IMR-90 (cell line): Measurements from ENCODE around the gene HSF2BP. TPM values are rescaled to one million over a fixed set of nuclear protein-coding genes. Genes with fewer than 3 reads are reported as not detected.

Experiments used
- ATAC-seq: fragments of 200-7000 bp; cut with Tn5 transposase; 2 replicates; pipeline ENCODE4 v1.9.1; 2020; ENCODE audit warnings: low read depth, mild to moderate bottlenecking, moderate library complexity
- BruUV-seq: library from RNA; stranded (reverse); fragments of 400-500 nt; replicated peaks from 2 replicates; lab custom pipeline; 2021; lab: Mats Ljungman, UMichigan
- CTCF ChIA-PET: fragments of 300-600 bp; formaldehyde crosslinking; extraction: SDS; loops from one replicate; lab custom pipeline; 2021; ENCODE audit warnings: antibody characterized with exemption; lab: Yijun Ruan, JAX
- POLR2A ChIA-PET: fragments of 300-600 bp; sonication (Branson Sonifier 250); formaldehyde crosslinking; loops from one replicate; lab custom pipeline; 2022; ENCODE audit warnings: antibody characterized with exemption; ENCODE audit not compliant: unreplicated experiment; lab: Charles Lee
- DNase-seq: peaks from one replicate; pipeline ENCODE4 v3.0.0; 2013
- H2AFZ ChIP-seq: replicated peaks from 2 replicates; pipeline ENCODE3; 2013; ENCODE audit warnings: low read length, mild to moderate bottlenecking; ENCODE audit not compliant: poor library complexity
- H2AK5ac ChIP-seq: 2 replicates; pipeline ENCODE4 v1.6.1; 2013; ENCODE audit warnings: low read depth, low read length, inconsistent platforms
- H2AK9ac ChIP-seq: replicated peaks from 2 replicates; pipeline ENCODE3; 2013; ENCODE audit warnings: mild to moderate bottlenecking, low read depth, low read length, moderate library complexity; ENCODE audit not compliant: poor library complexity
- H2BK120ac ChIP-seq: 2 replicates; pipeline ENCODE4 v1.6.1; 2013; ENCODE audit warnings: low read depth, low read length, inconsistent platforms
- H2BK15ac ChIP-seq: 3 replicates; pipeline ENCODE4 v1.6.1; 2013; ENCODE audit warnings: low read depth, low read length, inconsistent platforms
- H2BK20ac ChIP-seq: 2 replicates; pipeline ENCODE4 v1.6.1; 2013; ENCODE audit warnings: low read depth, mild to moderate bottlenecking, inconsistent platforms, low read length, moderate library complexity
- H2BK5ac ChIP-seq: 2 replicates; pipeline ENCODE4 v1.6.1; 2013; ENCODE audit warnings: mild to moderate bottlenecking, low read depth, low read length, inconsistent platforms; ENCODE audit not compliant: poor library complexity, severe bottlenecking
- H3K14ac ChIP-seq: replicated peaks from 2 replicates; pipeline ENCODE4 v1.6.1; 2013; ENCODE audit warnings: low read depth, low read length, inconsistent platforms
- H3K18ac ChIP-seq: 2 replicates; pipeline ENCODE4 v1.6.1; 2013; ENCODE audit warnings: low read depth, low read length, control low read depth
- H3K23ac ChIP-seq: 2 replicates; pipeline ENCODE4 v1.6.1; 2013; ENCODE audit warnings: low read depth, low read length, inconsistent platforms
- H3K27ac ChIP-seq: 2 replicates; pipeline ENCODE4 v1.5.1; 2013; ENCODE audit warnings: mild to moderate bottlenecking, control low read depth, low read length; ENCODE audit not compliant: insufficient read depth
- H3K27me3 ChIP-seq: 2 replicates; pipeline ENCODE4 v1.6.1; 2013; ENCODE audit warnings: low read length; ENCODE audit not compliant: control insufficient read depth, insufficient read depth
- H3K36me3 ChIP-seq: 2 replicates; pipeline ENCODE4 v1.6.1; 2013; ENCODE audit warnings: low read length, mixed read lengths; ENCODE audit not compliant: control insufficient read depth, insufficient read depth
- H3K4ac ChIP-seq: 2 replicates; pipeline ENCODE4 v1.6.1; 2013; ENCODE audit warnings: low read depth, low read length, inconsistent platforms
- H3K4me1 ChIP-seq: 2 replicates; pipeline ENCODE4 v1.6.1; 2013; ENCODE audit warnings: low read length, mixed read lengths; ENCODE audit not compliant: control insufficient read depth, insufficient read depth
- H3K4me2 ChIP-seq: 2 replicates; pipeline ENCODE4 v1.6.1; 2013; ENCODE audit warnings: low read depth, mild to moderate bottlenecking, control low read depth, low read length, moderate library complexity
- H3K4me3 ChIP-seq: 2 replicates; pipeline ENCODE4 v1.5.1; 2013; ENCODE audit warnings: low read depth, mild to moderate bottlenecking, control low read depth, low read length, moderate library complexity; ENCODE audit not compliant: insufficient read depth
- H3K56ac ChIP-seq: 2 replicates; pipeline ENCODE4 v1.6.1; 2013; ENCODE audit warnings: low read length, inconsistent platforms; ENCODE audit not compliant: insufficient read depth; ENCODE audit errors: extremely low read depth
- H3K79me1 ChIP-seq, 2 experiments: 2 replicates each; pipeline ENCODE4 v1.6.1; 2013; ENCODE audit warnings: low read length in 2 of 2, inconsistent platforms in 1 of 2, low read depth in 1 of 2
- H3K9ac ChIP-seq: 2 replicates; pipeline ENCODE4 v1.6.1; 2013; ENCODE audit warnings: low read depth, low read length, control low read depth
- H3K9me1 ChIP-seq: 2 replicates; pipeline ENCODE4 v1.6.1; 2013; ENCODE audit warnings: low read length, inconsistent platforms; ENCODE audit not compliant: insufficient read depth
- H3K9me3 ChIP-seq: 2 replicates; pipeline ENCODE4 v1.6.1; 2013; ENCODE audit warnings: low read length; ENCODE audit not compliant: control insufficient read depth, insufficient read depth
- H4K20me1 ChIP-seq: 2 replicates; pipeline ENCODE4 v1.6.1; 2013; ENCODE audit warnings: low read length, inconsistent platforms; ENCODE audit not compliant: insufficient read depth
- H4K5ac ChIP-seq: 2 replicates; pipeline ENCODE4 v1.6.1; 2013; ENCODE audit warnings: mild to moderate bottlenecking, low read depth, low read length, control low read depth
- H4K8ac ChIP-seq, 2 experiments: 2 replicates each; pipeline ENCODE4 v1.6.1; 2013; ENCODE audit warnings: low read depth in 2 of 2, low read length in 2 of 2, control low read depth in 1 of 2, inconsistent platforms in 1 of 2
- H4K91ac ChIP-seq: 2 replicates; pipeline ENCODE4 v1.6.1; 2013; ENCODE audit warnings: low read depth, low read length, inconsistent platforms; ENCODE audit not compliant: insufficient read depth
- BHLHE40 ChIP-seq: fragments of 150-350 bp; IDR thresholded peaks from 2 replicates; pipeline ENCODE4 v1.6.1; 2016; ENCODE audit warnings: mild to moderate bottlenecking, low read depth, low read length
- CEBPB ChIP-seq: IDR thresholded peaks from 2 replicates; pipeline ENCODE4 v1.6.1; 2012; ENCODE audit warnings: low read depth, low read length, improper control_type of control experiment
- CHD1 ChIP-seq: IDR thresholded peaks from 2 replicates; pipeline ENCODE4 v1.6.1; 2012; ENCODE audit warnings: low read depth, low read length, improper control_type of control experiment
- FOS ChIP-seq: fragments of 150-350 bp; IDR thresholded peaks from 2 replicates; pipeline ENCODE4 v1.6.1; 2016; ENCODE audit warnings: low read depth, low read length
- MAFK ChIP-seq: IDR thresholded peaks from 2 replicates; pipeline ENCODE4 v1.6.1; 2012; ENCODE audit warnings: low read depth, low read length, improper control_type of control experiment
- MAZ ChIP-seq: IDR thresholded peaks from 2 replicates; pipeline ENCODE4 v1.6.1; 2012; ENCODE audit warnings: low read depth, mild to moderate bottlenecking, low read length, improper control_type of control experiment, moderate library complexity, borderline replicate concordance
- MXI1 ChIP-seq: IDR thresholded peaks from 2 replicates; pipeline ENCODE4 v1.6.1; 2012; ENCODE audit warnings: low read depth, mild to moderate bottlenecking, low read length, moderate library complexity, borderline replicate concordance
- NFE2L2 ChIP-seq: fragments of 150-350 bp; IDR thresholded peaks from 2 replicates; pipeline ENCODE4 v1.6.1; 2016; ENCODE audit warnings: low read depth, mild to moderate bottlenecking, low read length
- POLR2A ChIP-seq: IDR thresholded peaks from 2 replicates; pipeline ENCODE4 v1.6.1; 2012; ENCODE audit warnings: mild to moderate bottlenecking, low read depth, low read length
- RAD21 ChIP-seq: IDR thresholded peaks from 2 replicates; pipeline ENCODE4 v1.6.1; 2012; ENCODE audit warnings: low read length, improper control_type of control experiment
- RCOR1 ChIP-seq: IDR thresholded peaks from 2 replicates; pipeline ENCODE4 v1.6.1; 2012; ENCODE audit warnings: mild to moderate bottlenecking, low read length, improper control_type of control experiment; ENCODE audit not compliant: insufficient replicate concordance
- RFX5 ChIP-seq: IDR thresholded peaks from 2 replicates; pipeline ENCODE4 v1.8.0; 2012; ENCODE audit warnings: low read depth, mild to moderate bottlenecking, low read length, moderate library complexity
- SMC3 ChIP-seq: fragments of 150-350 bp; IDR thresholded peaks from 2 replicates; pipeline ENCODE4 v1.6.1; 2016; ENCODE audit warnings: low read depth, mild to moderate bottlenecking, antibody characterized with exemption, low read length, moderate library complexity
- WGBS, 2 experiments: methylation state at CpG; one replicate each; pipeline versions ENCODE4 v1.1.5 to v1.1.7; 2013; ENCODE audit warnings: missing lambda C conversion rate in 2 of 2; ENCODE audit not compliant: insufficient read length in 1 of 2; ENCODE audit errors: extremely low coverage in 2 of 2; 5-methylcytosine and 5-hydroxymethylcytosine counted together
- dilution Hi-C: fragments of 300-500 bp; cut with HindIII; formaldehyde crosslinking; loops from one replicate; pipeline ENCODE4 v1.14.3; 2018; ENCODE audit warnings: low sequenced_read_pairs; ENCODE audit not compliant: unreplicated experiment
- in situ Hi-C: fragments of 300-500 bp; cut with MboI; formaldehyde crosslinking; loops from 3 replicates; pipeline ENCODE4 v1.14.3; 2019; ENCODE audit warnings: low sequenced_read_pairs, inconsistent platforms, mixed read lengths
- intact Hi-C: fragments of 100-400 bp; cut with micrococcal nuclease; formaldehyde crosslinking; loops from 2 replicates; pipeline ENCODE4 v1.10.0; 2022
- polyA plus RNA-seq, 3 experiments: library from polyadenylated mRNA; depleted of rRNA; stranded (reverse); fragments of >200 nt; gene quantifications; 2 replicates each; pipeline ENCODE4 v1.2.3, GENCODE V29; 2012; ENCODE audit warnings: low replicate concordance in 1 of 3
- total RNA-seq: library from RNA; depleted of rRNA; stranded (reverse); fragments of >200 nt; gene quantifications from 2 replicates; pipeline ENCODE4 v1.2.3, GENCODE V29; 2012
- TF ChIP-seq, protein P1 (sequence below): conservative IDR thresholded peaks from 2 replicates; pipeline ENCODE4 v1.5.1; 2012; ENCODE audit warnings: mild to moderate bottlenecking, low read depth, low read length, improper control_type of control experiment
- TF ChIP-seq, protein P2 (sequence below): fragments of 150-350 bp; IDR thresholded peaks from 2 replicates; pipeline ENCODE4 v1.6.1; 2016; ENCODE audit warnings: low read depth, mild to moderate bottlenecking, low read length, moderate library complexity, borderline replicate concordance
- TF ChIP-seq, protein P3 (sequence below): fragments of 150-350 bp; IDR thresholded peaks from 2 replicates; pipeline ENCODE4 v1.6.1; 2017; ENCODE audit warnings: mild to moderate bottlenecking, antibody characterized with exemption, low read length, low read depth

Gene HSF2BP
- total and polyA plus RNA-seq, 2 of the 4 experiments (the other 2 are of a cell fraction), result 0.87 to 0.90 TPM

DNA sequence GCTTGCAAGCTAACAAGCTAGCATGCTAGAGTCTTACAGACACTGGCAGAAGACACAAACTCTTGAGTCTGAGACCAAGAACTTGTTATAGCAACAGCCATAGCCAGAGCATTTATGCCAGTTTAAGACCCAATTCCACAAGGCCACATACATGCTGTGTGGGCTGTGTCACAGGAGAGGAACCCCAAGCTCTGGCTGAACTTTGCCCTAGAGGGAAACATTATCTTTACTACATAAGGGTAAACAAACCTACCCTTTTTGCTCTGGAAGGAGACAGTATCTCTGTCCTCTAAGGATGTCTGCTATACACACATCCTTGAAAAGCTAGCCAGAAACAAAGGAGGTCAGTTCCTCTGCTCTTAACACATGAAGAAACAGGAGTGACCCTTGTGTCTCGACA, 70.3 kb downstream of the HSF2BP start:
- Histone ChIP-seq H2BK20ac (peak overlapping the region; percentile 26; the same call in 1 of the 2 replicates), H3K14ac (peak overlapping the region; percentile 12; the same call in 1 of the 2 replicates), H2AK5ac (peak overlapping the region; percentile 43), H3K9me1 (peaks cover 4% of the 10 kb centered on the region), H2BK15ac (peak overlapping the region; percentile 91; the same call in 2 of the 3 replicates), H3K27ac (no peak overlapping the region), H3K36me3 (no peaks in the 10 kb centered on the region), H4K20me1 (no peaks in the 10 kb centered on the region), H2BK5ac (no peak overlapping the region), H3K23ac (peak overlapping the region; percentile 34; the same call in 1 of the 2 replicates), H3K4ac (peak overlapping the region; percentile 50), H3K4me1 (peaks cover 7% of the 10 kb centered on the region), H3K4me3 (no peak overlapping the region), H3K79me1 (no peaks in the 10 kb centered on the region), H4K8ac (peak overlapping the region in 1 of 2 experiments; percentile 13; a peak in 1 of 4 replicates), H2AFZ (no peak overlapping the region), H3K9ac (no peak overlapping the region), H3K27me3 (no peaks in the 10 kb centered on the region), H2AK9ac (no peak overlapping the region), H3K9me3 (no peaks in the 10 kb centered on the region), H4K5ac (peak overlapping the region; percentile 17; the same call in 1 of the 2 replicates), H4K91ac (peak overlapping the region; percentile 26), H3K56ac (no peak overlapping the region), H3K4me2 (no peak overlapping the region), H2BK120ac (peak overlapping the region; percentile 42), H3K18ac (0 out of 2 replicates have a peak overlapping the region, but pooled peaks have one; percentile 58)
- intact Hi-C loops, result no loop called here
- DNase-seq (no peak), ATAC-seq (no peak)
- ChIA-PET POLR2A (no interaction called here), CTCF (no interaction called here)
- in situ Hi-C loops, result no loop called here
- dilution Hi-C loops, result no loop called here
- BruUV-seq, result no TSS peak
- no peak for TF ChIP-seq POLR2A
- no peak for TF ChIP-seq FOS
- no peak for TF ChIP-seq CHD1
- TF ChIP-seq MXI1, result no peak
- TF ChIP-seq RAD21, result no peak
- no peak for TF ChIP-seq MAZ
- TF ChIP-seq, protein P1, sequence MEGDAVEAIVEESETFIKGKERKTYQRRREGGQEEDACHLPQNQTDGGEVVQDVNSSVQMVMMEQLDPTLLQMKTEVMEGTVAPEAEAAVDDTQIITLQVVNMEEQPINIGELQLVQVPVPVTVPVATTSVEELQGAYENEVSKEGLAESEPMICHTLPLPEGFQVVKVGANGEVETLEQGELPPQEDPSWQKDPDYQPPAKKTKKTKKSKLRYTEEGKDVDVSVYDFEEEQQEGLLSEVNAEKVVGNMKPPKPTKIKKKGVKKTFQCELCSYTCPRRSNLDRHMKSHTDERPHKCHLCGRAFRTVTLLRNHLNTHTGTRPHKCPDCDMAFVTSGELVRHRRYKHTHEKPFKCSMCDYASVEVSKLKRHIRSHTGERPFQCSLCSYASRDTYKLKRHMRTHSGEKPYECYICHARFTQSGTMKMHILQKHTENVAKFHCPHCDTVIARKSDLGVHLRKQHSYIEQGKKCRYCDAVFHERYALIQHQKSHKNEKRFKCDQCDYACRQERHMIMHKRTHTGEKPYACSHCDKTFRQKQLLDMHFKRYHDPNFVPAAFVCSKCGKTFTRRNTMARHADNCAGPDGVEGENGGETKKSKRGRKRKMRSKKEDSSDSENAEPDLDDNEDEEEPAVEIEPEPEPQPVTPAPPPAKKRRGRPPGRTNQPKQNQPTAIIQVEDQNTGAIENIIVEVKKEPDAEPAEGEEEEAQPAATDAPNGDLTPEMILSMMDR, result no peak
- TF ChIP-seq RFX5, result no peak
- TF ChIP-seq NFE2L2, result no peak
- no peak for TF ChIP-seq RCOR1
- no peak for TF ChIP-seq MAFK
- TF ChIP-seq, protein P2, sequence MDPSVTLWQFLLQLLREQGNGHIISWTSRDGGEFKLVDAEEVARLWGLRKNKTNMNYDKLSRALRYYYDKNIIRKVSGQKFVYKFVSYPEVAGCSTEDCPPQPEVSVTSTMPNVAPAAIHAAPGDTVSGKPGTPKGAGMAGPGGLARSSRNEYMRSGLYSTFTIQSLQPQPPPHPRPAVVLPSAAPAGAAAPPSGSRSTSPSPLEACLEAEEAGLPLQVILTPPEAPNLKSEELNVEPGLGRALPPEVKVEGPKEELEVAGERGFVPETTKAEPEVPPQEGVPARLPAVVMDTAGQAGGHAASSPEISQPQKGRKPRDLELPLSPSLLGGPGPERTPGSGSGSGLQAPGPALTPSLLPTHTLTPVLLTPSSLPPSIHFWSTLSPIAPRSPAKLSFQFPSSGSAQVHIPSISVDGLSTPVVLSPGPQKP, result no peak
- TF ChIP-seq CEBPB, result no peak
- TF ChIP-seq, protein P3, sequence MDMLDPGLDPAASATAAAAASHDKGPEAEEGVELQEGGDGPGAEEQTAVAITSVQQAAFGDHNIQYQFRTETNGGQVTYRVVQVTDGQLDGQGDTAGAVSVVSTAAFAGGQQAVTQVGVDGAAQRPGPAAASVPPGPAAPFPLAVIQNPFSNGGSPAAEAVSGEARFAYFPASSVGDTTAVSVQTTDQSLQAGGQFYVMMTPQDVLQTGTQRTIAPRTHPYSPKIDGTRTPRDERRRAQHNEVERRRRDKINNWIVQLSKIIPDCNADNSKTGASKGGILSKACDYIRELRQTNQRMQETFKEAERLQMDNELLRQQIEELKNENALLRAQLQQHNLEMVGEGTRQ, result no peak
- TF ChIP-seq BHLHE40, result no peak
- no peak for TF ChIP-seq SMC3
- no CpG with 5 or more reads among the region's 1 CpG for WGBS, 2 experiments
